Fibroblast of lung (primary cell): ENCODE data around the gene NAV1. TPM values are rescaled to one million over a fixed set of nuclear protein-coding genes. Genes with fewer than 3 reads are reported as not detected.

Source experiments
- DNase-seq, 2 donors: peaks; one replicate each; pipeline versions ENCODE4 v3.0.0 to v3.0.0-alpha.2; 2010; ENCODE audit warnings: low read depth in 2 of 2
- H2AFZ ChIP-seq: 2 replicates; pipeline ENCODE4 v1.5.1; 2012; ENCODE audit warnings: low read length, control low read depth, inconsistent platforms
- H3K27ac ChIP-seq: 2 replicates; pipeline ENCODE4 v1.5.1; 2011; ENCODE audit warnings: low read length, control low read depth; ENCODE audit not compliant: insufficient read depth
- H3K27me3 ChIP-seq: 2 replicates; pipeline ENCODE4 v1.5.1; 2011; ENCODE audit warnings: mild to moderate bottlenecking, low read length; ENCODE audit not compliant: control insufficient read depth, insufficient read depth
- H3K36me3 ChIP-seq: 2 replicates; pipeline ENCODE4 v1.5.1; 2011; ENCODE audit warnings: low read length; ENCODE audit not compliant: control insufficient read depth, insufficient read depth
- H3K4me1 ChIP-seq: 2 replicates; pipeline ENCODE4 v1.5.1; 2011; ENCODE audit warnings: low read length; ENCODE audit not compliant: control insufficient read depth, insufficient read depth; ENCODE audit errors: extremely low read depth
- H3K4me2 ChIP-seq: 2 replicates; pipeline ENCODE4 v1.5.1; 2011; ENCODE audit warnings: low read length, control low read depth; ENCODE audit not compliant: insufficient read depth; ENCODE audit errors: extremely low read depth
- H3K4me3 ChIP-seq, 4 experiments: fragments of 200-600 bp in 1 of 4; sonication (generic) in 1 of 4; replicated peaks in 1 of 4; 2 replicates each; pipeline ENCODE4 v1.5.1; 2011 to 2016; ENCODE audit warnings: low read length in 4 of 4, low read depth in 3 of 4, mild to moderate bottlenecking in 3 of 4, control low read depth in 2 of 4, inconsistent platforms in 1 of 4, mixed read lengths in 1 of 4; ENCODE audit not compliant: insufficient read depth in 1 of 4; ENCODE audit errors: control extremely low read depth in 1 of 4
- H3K79me2 ChIP-seq: 2 replicates; pipeline ENCODE4 v1.5.1; 2012; ENCODE audit warnings: mild to moderate bottlenecking, low read length, inconsistent platforms; ENCODE audit not compliant: control insufficient read depth, insufficient read depth
- H3K9ac ChIP-seq: 2 replicates; pipeline ENCODE4 v1.5.1; 2011; ENCODE audit warnings: mild to moderate bottlenecking, low read length, control low read depth; ENCODE audit not compliant: insufficient read depth
- H3K9me3 ChIP-seq: 2 replicates; pipeline ENCODE4 v1.5.1; 2012; ENCODE audit warnings: low read depth, low read length; ENCODE audit not compliant: control insufficient read depth, insufficient read depth
- H4K20me1 ChIP-seq: 2 replicates; pipeline ENCODE4 v1.5.1; 2011; ENCODE audit warnings: low read length; ENCODE audit not compliant: control insufficient read depth, insufficient read depth; ENCODE audit errors: extremely low read depth
- CTCF ChIP-seq, 2 donors: IDR thresholded peaks in 1 of 2; conservative IDR thresholded peaks in 1 of 2; 1 replicate in 1 of 2; 2 replicates in 1 of 2; pipeline ENCODE4 v1.5.1; 2011 to 2012; ENCODE audit warnings: low read length in 2 of 2, control low read depth in 1 of 2, inconsistent platforms in 1 of 2, low read depth in 1 of 2, mild to moderate bottlenecking in 1 of 2
- EZH2 ChIP-seq: IDR thresholded peaks from 2 replicates; pipeline ENCODE4 v1.5.1; 2012; ENCODE audit warnings: low read length, control low read depth, mild to moderate bottlenecking; ENCODE audit errors: missing control alignments
- polyA plus RNA-seq, 2 donors: library from polyadenylated mRNA; depleted of rRNA in 1 of 2; stranded (reverse) in 1 of 2; unstranded in 1 of 2; fragments of >200 nt; gene quantifications; 2 replicates each; pipeline ENCODE4 v1.2.1, GENCODE V29; 2011 to 2012; ENCODE audit warnings: missing spikeins in 1 of 2
- total RNA-seq: library from RNA; depleted of rRNA; stranded (reverse); fragments of >200 nt; gene quantifications from 2 replicates; pipeline ENCODE4 v1.2.1, GENCODE V29; 2014

NAV1 gene
- total and polyA plus RNA-seq, 2 donors (not counting 1 experiment from before 2014, with no cell fraction given), result 19.8 to 64.0 TPM

- no peak for DNase-seq
- Histone ChIP-seq H3K27me3 (no peaks in the 10 kb centered on the region), H3K9ac (no peak overlapping the region), H3K4me3 (no peak overlapping the region), H3K27ac (no peak overlapping the region), H2AFZ (no peak overlapping the region), H3K4me2 (no peak overlapping the region), H3K9me3 (no peaks in the 10 kb centered on the region), H3K79me2 (no peaks in the 10 kb centered on the region), H3K4me1 (peaks cover 13% of the 10 kb centered on the region), H4K20me1 (no peaks in the 10 kb centered on the region), H3K36me3 (no peaks in the 10 kb centered on the region)
- TF ChIP-seq CTCF (conservative IDR thresholded peaks at IDR 0.05 in 1 of 2, IDR thresholded peaks at IDR 0.05 in 1 of 2; ENCODE audit: low read depth in 1 of 2, low read length in 2 of 2) (no peak), EZH2 (no peak)
These were observed 23.7 kb upstream of the NAV1 start for GRCh38 chr1:201515062-201515750.

GRCh38 chr1:201515895-201516294, 23.0 kb upstream of the NAV1 start:
- Histone ChIP-seq H4K20me1 (no peaks in the 10 kb centered on the region), H3K9ac (no peak overlapping the region), H3K27ac (no peak overlapping the region), H3K4me3 (no peak overlapping the region), H2AFZ (no peak overlapping the region), H3K79me2 (no peaks in the 10 kb centered on the region), H3K9me3 (no peaks in the 10 kb centered on the region), H3K36me3 (no peaks in the 10 kb centered on the region), H3K27me3 (no peaks in the 10 kb centered on the region), H3K4me1 (peaks cover 13% of the 10 kb centered on the region), H3K4me2 (no peak overlapping the region)
- no peak for DNase-seq
- TF ChIP-seq CTCF (conservative IDR thresholded peaks at IDR 0.05 in 1 of 2, IDR thresholded peaks at IDR 0.05 in 1 of 2; ENCODE audit: low read depth in 1 of 2, low read length in 2 of 2) (no peak), EZH2 (no peak)

GRCh38 chr1:201516511-201517127, 22.3 kb upstream of the NAV1 start:
- Histone ChIP-seq H3K27ac (no peak overlapping the region), H3K9me3 (no peaks in the 10 kb centered on the region), H3K79me2 (no peaks in the 10 kb centered on the region), H4K20me1 (no peaks in the 10 kb centered on the region), H3K4me1 (peaks cover 11% of the 10 kb centered on the region), H3K27me3 (no peaks in the 10 kb centered on the region), H3K4me3 (no peak overlapping the region), H3K9ac (no peak overlapping the region), H3K4me2 (no peak overlapping the region), H2AFZ (no peak overlapping the region), H3K36me3 (no peaks in the 10 kb centered on the region)
- no peak for TF ChIP-seq EZH2
- TF ChIP-seq CTCF (conservative IDR thresholded peaks at IDR 0.05 in 1 of 2, IDR thresholded peaks at IDR 0.05 in 1 of 2; ENCODE audit: low read depth in 1 of 2, low read length in 2 of 2), result no peak
- no peak for DNase-seq
